Measurements from ENCODE around the gene TSPAN32.

GRCh38 chr11:2287091-2287490 lies 14.7 kb upstream of the TSPAN32 start:
- TF ChIP-seq POLR2A (IDR thresholded peaks at IDR 0.05) (no peak), CTCF (IDR thresholded peaks at IDR 0.05 in 8 of 11, conservative IDR thresholded peaks at IDR 0.05 in 3 of 11) (no peak)
